Pancreas (tissue), 10 donors: ENCODE data around the gene ZCCHC14. TPM values are rescaled to one million over a fixed set of nuclear protein-coding genes. Genes with fewer than 3 reads are reported as not detected.

ENCODE experiments used
- ATAC-seq, 4 donors: fragments of 200-7000 bp; cut with Tn5 transposase; one replicate each; pipeline versions ENCODE4 v1.8.0 to v1.9.1; 2020; ENCODE audit warnings: mild to moderate bottlenecking in 4 of 4, moderate library complexity in 4 of 4
- DNase-seq, 6 donors: peaks; one replicate each; pipeline ENCODE4 v3.0.0-alpha.2; 2020
- FAIRE-seq: peaks from 2 replicates; lab custom pipeline; 2012; peaks lifted over from hg19 to GRCh38; lab: Jason Lieb, UNC
- H3K27ac ChIP-seq, 4 donors: fragments of 200-600 bp; sonication (generic); 1 replicate in 3 of 4; 2 replicates in 1 of 4; pipeline versions ENCODE4 v1.5.0 to v1.8.0; 2020
- H3K27me3 ChIP-seq, 4 donors: fragments of 200-600 bp; one replicate each; pipeline ENCODE4 v1.8.0; 2021
- H3K36me3 ChIP-seq, 3 donors: fragments of 200-600 bp; sonication (generic) in 1 of 3; one replicate each; pipeline versions ENCODE4 v1.5.0 to v1.8.0; 2020 to 2021
- H3K4me1 ChIP-seq, 3 donors: fragments of 200-600 bp; one replicate each; pipeline ENCODE4 v1.8.0; 2021
- H3K4me3 ChIP-seq, 4 donors: fragments of 200-600 bp; sonication (generic) in 2 of 4; one replicate each; pipeline versions ENCODE4 v1.5.0 to v1.8.0; 2020 to 2021
- H3K9me3 ChIP-seq, 4 donors: fragments of 200-600 bp; one replicate each; pipeline ENCODE4 v1.8.0; 2021
- CTCF ChIP-seq, 4 donors: fragments of 200-600 bp; sonication (generic) in 3 of 4; IDR thresholded peaks; one replicate each; pipeline versions ENCODE4 v1.5.0 to v1.8.0; 2021; ENCODE audit warnings: antibody characterized with exemption in 4 of 4
- WGBS, 2 donors: extraction: QIAGEN DNeasy Blood & Tissue Kit; methylation state at CpG; one replicate each; pipeline ENCODE4 v1.1.7; 2013; 5-methylcytosine and 5-hydroxymethylcytosine counted together
- intact Hi-C, 3 donors: fragments of 100-400 bp; cut with DNase I; formaldehyde crosslinking; loops; one replicate each; pipeline versions ENCODE4 v1.11.1 to v1.14.2; 2022
- polyA plus RNA-seq, 2 donors: library from polyadenylated mRNA; stranded (reverse); fragments of 200-250 nt; gene quantifications; one replicate each; pipeline ENCODE4 v1.2.3, GENCODE V29; 2013
- total RNA-seq, 6 donors: library from RNA; stranded (reverse); fragmentation: NEBNext Ultra II Directional in 4 of 6; extraction: Animal tissue kit (Norgen Biotek cat#: 25700) in 4 of 6; gene quantifications; one replicate each; pipeline versions ENCODE4 v1.2.1 to v1.2.4, GENCODE V29; 2021 to 2023
- donor health status: healthy with polysubstance abuse.
- donor health status: DM: no; HTN: no; CAD: no; lungs with moderate emphysema.
- donor health status: DM: no; HTN: no; CAD: no.
- donor health status: control.
- donor health status: control.
- donor health status: Bipolar disorder and iron deficiency.
- donor health status: DM: yes; HTN: yes; CAD: no.
- donor health status: DM: no; HTN: no; CAD: no.
- donor health status: DM: no; HTN: no; CAD: no.
- donor health status: DM: yes; HTN: yes; CAD: no.

ZCCHC14 gene
- total and polyA plus RNA-seq, 8 donors: 10.7 to 20.0 (median 12.8) TPM

- Histone ChIP-seq H3K36me3 (peaks cover 0 to 19% (median 0%) of the 10 kb centered on the region in 3 donors), H3K4me1 (no peaks in the 10 kb centered on the region), H3K27ac (no peak overlapping the region), H3K27me3 (no peaks in the 10 kb centered on the region), H3K9me3 (no peaks in the 10 kb centered on the region), H3K4me3 (no peak overlapping the region)
- no peak for ATAC-seq
- WGBS, 2 donors: 82 to 86% methylated on average over 18 of the region's 18 CpGs
- TF ChIP-seq CTCF (IDR thresholded peaks at IDR 0.05): no peak
- no peak for DNase-seq
- intact Hi-C loops: no loop called here
- FAIRE-seq: no peak
Measured at GRCh38 chr16:87426423-87427215, 66.2 kb downstream of the ZCCHC14 start.

GRCh38 chr16:87425941-87426340 lies 66.9 kb downstream of the ZCCHC14 start:
- ATAC-seq (no peak), FAIRE-seq (no peak), DNase-seq (no peak)
- H3K27ac ChIP-seq: no peak overlapping the region
- TF ChIP-seq CTCF (IDR thresholded peaks at IDR 0.05): no peak
- no peaks in the 10 kb centered on the region for H3K9me3 ChIP-seq
- H3K27me3 ChIP-seq: no peaks in the 10 kb centered on the region
- no peaks in the 10 kb centered on the region for H3K4me1 ChIP-seq
- no peak overlapping the region for H3K4me3 ChIP-seq
- intact Hi-C loops: no loop called here
- peaks cover 0 to 21% (median 0%) of the 10 kb centered on the region in 3 donors for H3K36me3 ChIP-seq
- WGBS, 2 donors: 91 to 94% methylated on average over 12 of the region's 12 CpGs

- peaks cover 0 to 21% (median 0%) of the 10 kb centered on the region in 3 donors for H3K36me3 ChIP-seq
Measured at GRCh38 chr16:87424266-87424665, 68.6 kb downstream of the ZCCHC14 start.

GRCh38 chr16:87423429-87423828 lies 69.4 kb downstream of the ZCCHC14 start:
- H3K27ac ChIP-seq: no peak overlapping the region
- H3K9me3 ChIP-seq: no peaks in the 10 kb centered on the region
- DNase-seq (no peak), FAIRE-seq (no peak), ATAC-seq (no peak)
- no peaks in the 10 kb centered on the region for H3K4me1 ChIP-seq
- peaks cover 0 to 21% (median 0%) of the 10 kb centered on the region in 3 donors for H3K36me3 ChIP-seq
- WGBS, 2 donors: 96 to 98% methylated on average over 15 of the region's 15 CpGs
- no peak overlapping the region for H3K4me3 ChIP-seq
- H3K27me3 ChIP-seq: no peaks in the 10 kb centered on the region
- intact Hi-C loops: no loop called here
- no peak for TF ChIP-seq CTCF (IDR thresholded peaks at IDR 0.05)

More at GRCh38 chr16:87424266-87424665, 68.6 kb downstream of the ZCCHC14 start:
- Histone ChIP-seq H3K4me1 (no peaks in the 10 kb centered on the region), H3K9me3 (no peaks in the 10 kb centered on the region), H3K4me3 (no peak overlapping the region), H3K27ac (no peak overlapping the region), H3K27me3 (no peaks in the 10 kb centered on the region)
- WGBS, 2 donors: 83 to 90% methylated on average over 12 of the region's 12 CpGs
- TF ChIP-seq CTCF (IDR thresholded peaks at IDR 0.05): no peak
- FAIRE-seq (no peak), DNase-seq (no peak), ATAC-seq (no peak)
- intact Hi-C loops: no loop called here

GRCh38 chr16:87422106-87422505 lies 70.7 kb downstream of the ZCCHC14 start:
- peaks cover 0 to 26% (median 4%) of the 10 kb centered on the region in 3 donors for H3K36me3 ChIP-seq
- DNase-seq: no peak
- 91 to 95% methylated on average over 11 of the region's 11 CpGs for WGBS, 2 donors

More at GRCh38 chr16:87422106-87422505, 70.7 kb downstream of the ZCCHC14 start:
- H3K4me3 ChIP-seq: no peak overlapping the region
- no peak for TF ChIP-seq CTCF (IDR thresholded peaks at IDR 0.05)
- H3K27me3 ChIP-seq: no peaks in the 10 kb centered on the region
- no peaks in the 10 kb centered on the region for H3K9me3 ChIP-seq
- H3K4me1 ChIP-seq: no peaks in the 10 kb centered on the region
- H3K27ac ChIP-seq: no peak overlapping the region
- no peak for FAIRE-seq
- no peak for ATAC-seq
- intact Hi-C loops: no loop called here
